MV-4-11 (cell line): Measurements from ENCODE around the gene SLC35F1.

Experiments used
- DNase-seq: peaks from one replicate; lab custom pipeline; 2025; lab: John Stamatoyannopoulos, UW

Gene SLC35F1

GRCh38 chr6:118197539-118197938 lies 290.5 kb downstream of the SLC35F1 start:
- no peak for DNase-seq

- no peak for DNase-seq
Measured at GRCh38 chr6:118198746-118199145, 291.7 kb downstream of the SLC35F1 start.

GRCh38 chr6:118200160-118200559 lies 293.1 kb downstream of the SLC35F1 start:
- DNase-seq = no peak

- DNase-seq = no peak
Measured at GRCh38 chr6:118202517-118202916, 295.5 kb downstream of the SLC35F1 start.

GRCh38 chr6:118203545-118203944 lies 296.5 kb downstream of the SLC35F1 start:
- DNase-seq = no peak

GRCh38 chr6:118206221-118206620 lies 299.2 kb downstream of the SLC35F1 start:
- DNase-seq = no peak

- no peak for DNase-seq
Measured at GRCh38 chr6:118207947-118208346, 300.9 kb downstream of the SLC35F1 start.

GRCh38 chr6:118212451-118213173 lies 305.5 kb downstream of the SLC35F1 start:
- DNase-seq = no peak

- DNase-seq = no peak
Measured at GRCh38 chr6:118215269-118215668, 308.2 kb downstream of the SLC35F1 start.

GRCh38 chr6:118216751-118217150 lies 309.7 kb downstream of the SLC35F1 start:
- DNase-seq = no peak

- no peak for DNase-seq
Measured at GRCh38 chr6:118218156-118218555, 311.1 kb downstream of the SLC35F1 start.

GRCh38 chr6:118220429-118221128 lies 313.5 kb downstream of the SLC35F1 start:
- DNase-seq = no peak

- DNase-seq = no peak
Measured at GRCh38 chr6:118223316-118223715, 316.3 kb downstream of the SLC35F1 start.

- DNase-seq = no peak
Measured at GRCh38 chr6:118228886-118229285, 321.8 kb downstream of the SLC35F1 start.

GRCh38 chr6:118240878-118241528 lies 333.9 kb downstream of the SLC35F1 start:
- DNase-seq = peak; percentile 23

- no peak for DNase-seq
Measured at GRCh38 chr6:118246406-118246805, 339.3 kb downstream of the SLC35F1 start.

- DNase-seq = no peak
Measured at GRCh38 chr6:118248171-118248570, 341.1 kb downstream of the SLC35F1 start.

- no peak for DNase-seq
Measured at GRCh38 chr6:118249680-118250079, 342.6 kb downstream of the SLC35F1 start.

- DNase-seq = peak; percentile 54
Measured at GRCh38 chr6:118252474-118252873, 345.4 kb downstream of the SLC35F1 start.

- no peak for DNase-seq
Measured at GRCh38 chr6:118253741-118254140, 346.7 kb downstream of the SLC35F1 start.

GRCh38 chr6:118260833-118261232 lies 353.8 kb downstream of the SLC35F1 start:
- no peak for DNase-seq

GRCh38 chr6:118263921-118264486 lies 356.9 kb downstream of the SLC35F1 start:
- no peak for DNase-seq

GRCh38 chr6:118269659-118270058 lies 362.6 kb downstream of the SLC35F1 start:
- DNase-seq = no peak
